ENCODE results near the gene DPP7. TPM values are rescaled to one million over a fixed set of nuclear protein-coding genes. Genes with fewer than 3 reads are reported as not detected.
A peak's percentile ranks its signal among the peaks of the same experiment; 100 is the strongest.

Gene DPP7
- total and polyA plus RNA-seq, 2 of the 4 experiments (the other 2 are of a cell fraction) = 14.9 to 76.4 TPM

DNA sequence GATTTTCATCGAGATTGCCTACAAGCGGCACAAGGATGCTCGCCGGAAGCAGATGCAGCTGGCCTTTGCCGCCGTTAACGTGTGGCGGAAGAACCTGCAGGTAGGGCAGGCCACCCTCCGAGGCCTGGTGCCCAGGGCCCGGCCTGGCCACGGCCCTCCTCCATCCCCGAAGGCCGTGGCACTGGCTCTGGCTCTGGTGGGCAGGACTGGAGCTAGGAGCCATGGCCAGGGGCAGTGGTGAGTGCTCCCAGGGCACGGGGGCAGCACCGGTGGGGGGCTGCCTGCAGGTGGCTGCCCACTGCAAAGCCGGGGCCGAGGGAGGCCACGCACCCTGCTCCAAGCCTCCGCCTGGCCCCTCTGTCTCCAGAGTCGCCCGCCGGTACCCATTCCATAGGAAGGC is 49.3 kb upstream of the DPP7 start:
- no peaks in the 10 kb centered on the region for H3K36me3 ChIP-seq (ENCODE audit: control insufficient read depth, insufficient read depth, low read length)
- no peak overlapping the region for H3K9ac ChIP-seq (ENCODE audit: low read depth, low read length)
- no peaks in the 10 kb centered on the region for H4K20me1 ChIP-seq (ENCODE audit: insufficient read depth, low read length)
- H2BK5ac ChIP-seq (ENCODE audit: low read depth, low read length, poor library complexity, severe bottlenecking) = no peak overlapping the region
- no peak for TF ChIP-seq CEBPB (IDR thresholded peaks at IDR 0.05; ENCODE audit: low read depth, low read length)
- no peak overlapping the region for H3K4ac ChIP-seq (ENCODE audit: low read depth, low read length)
- no peak overlapping the region for H3K4me3 ChIP-seq (ENCODE audit: insufficient read depth, low read depth, low read length)
- in situ Hi-C loops (cut with MboI; ENCODE audit: low sequenced_read_pairs) = no loop called here
- no peak overlapping the region for H3K27ac ChIP-seq (ENCODE audit: insufficient read depth, low read length)
- POLR2A ChIA-PET (ENCODE audit: unreplicated experiment) = no interaction called here
- H3K4me1 ChIP-seq (ENCODE audit: control insufficient read depth, insufficient read depth, low read length) = peaks cover 2% of the 10 kb centered on the region; the same call in 1 of the 2 replicates
- H3K14ac ChIP-seq (replicated peaks; ENCODE audit: low read depth, low read length) = no peak overlapping the region
- no peak overlapping the region for H2BK15ac ChIP-seq (ENCODE audit: low read depth, low read length)
- H2AFZ ChIP-seq (replicated peaks; ENCODE audit: low read length, poor library complexity) = peak overlapping the region; percentile 21
- no peaks in the 10 kb centered on the region for H3K9me1 ChIP-seq (ENCODE audit: insufficient read depth, low read length)
- no peak overlapping the region for H4K5ac ChIP-seq (ENCODE audit: low read depth, low read length)
- H2AK9ac ChIP-seq (replicated peaks; ENCODE audit: low read depth, low read length, poor library complexity) = peak overlapping the region; percentile 42
- CTCF ChIA-PET = no interaction called here
- H2AK5ac ChIP-seq (ENCODE audit: low read depth, low read length) = no peak overlapping the region
- 62% methylated on average over 6 of the region's 22 CpGs; no CpG with 5 or more reads in 1 of the 2 experiments for whole genome bisulfite sequencing, 2 experiments (ENCODE audit: extremely low coverage in 2 of 2, insufficient read length in 1 of 2)
- H2BK120ac ChIP-seq (ENCODE audit: low read depth, low read length) = no peak overlapping the region
- no peaks in the 10 kb centered on the region for H3K79me1 ChIP-seq (ENCODE audit: low read depth in 1 of 2, low read length in 2 of 2)
- ATAC-seq (ENCODE audit: low read depth) (no peak), DNase-seq (no peak)
- H4K91ac ChIP-seq (ENCODE audit: insufficient read depth, low read depth, low read length) = no peak overlapping the region
- dilution Hi-C loops (cut with HindIII; ENCODE audit: low sequenced_read_pairs, unreplicated experiment) = no loop called here
- H2BK20ac ChIP-seq (ENCODE audit: low read depth, low read length) = no peak overlapping the region
- no peak overlapping the region for H3K56ac ChIP-seq (ENCODE audit: extremely low read depth, insufficient read depth, low read length)
- H3K9me3 ChIP-seq (ENCODE audit: control insufficient read depth, insufficient read depth, low read length) = no peaks in the 10 kb centered on the region
- no peak overlapping the region for H3K18ac ChIP-seq (ENCODE audit: low read depth, low read length)
- intact Hi-C loops (cut with micrococcal nuclease) = no loop called here
- H4K8ac ChIP-seq (ENCODE audit: low read depth in 2 of 2, low read length in 2 of 2) = no peak overlapping the region
- H3K4me2 ChIP-seq (ENCODE audit: low read depth, low read length) = no peak overlapping the region
- peaks cover 89% of the 10 kb centered on the region for H3K27me3 ChIP-seq (ENCODE audit: control insufficient read depth, insufficient read depth, low read length)
- H3K23ac ChIP-seq (ENCODE audit: low read depth, low read length) = no peak overlapping the region
- no TSS peak for BruUV-seq (replicated peaks)

All from IMR-90 (cell line).